GM10248 (cell line): ENCODE measurements around the gene PDE1A.

Experiments used
- CTCF ChIA-PET: fragments of 300-600 bp; sonication (Branson Sonifier 250); formaldehyde crosslinking; extraction: SDS; loops from one replicate; lab custom pipeline; 2021; ENCODE audit warnings: antibody characterized with exemption; lab: Yijun Ruan, JAX
- POLR2A ChIA-PET: fragments of 350-650 bp; sonication (Branson Sonifier 250); formaldehyde crosslinking; extraction: SDS; loops from one replicate; lab custom pipeline; 2020; ENCODE audit warnings: antibody characterized with exemption; lab: Yijun Ruan, JAX
- DNase-seq: peaks from one replicate; pipeline ENCODE4 v3.0.0; 2012; ENCODE audit errors: extremely low spot score
- CTCF ChIP-seq: IDR thresholded peaks from 2 replicates; pipeline ENCODE4 v1.5.1; 2012; ENCODE audit warnings: mild to moderate bottlenecking, low read depth; ENCODE audit errors: extremely low read depth, missing control alignments, control extremely low read depth

PDE1A gene

GRCh38 chr2:182229297-182229696, 197.5 kb downstream of the PDE1A start:
- POLR2A ChIA-PET = no interaction called here
- TF ChIP-seq CTCF = no peak
- CTCF ChIA-PET = no interaction called here
- DNase-seq = no peak

DNA sequence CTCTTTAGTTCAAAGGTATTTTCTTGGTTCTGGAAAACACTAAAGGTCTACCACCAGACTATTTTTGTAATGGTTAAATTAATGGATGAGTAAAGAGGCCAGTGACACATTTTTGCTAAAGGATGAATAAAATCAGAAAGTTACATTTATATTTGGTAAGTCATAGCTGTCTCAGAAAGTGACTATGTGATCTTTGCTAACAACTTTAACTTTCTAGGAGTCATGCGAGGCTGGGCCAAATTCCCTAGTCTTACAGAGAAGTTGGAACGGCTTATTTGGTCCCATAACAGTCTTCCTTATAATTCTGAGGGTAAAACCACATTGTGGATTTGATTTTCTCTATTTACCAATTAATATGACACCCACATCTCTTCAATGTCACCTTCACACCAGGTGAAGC, 198.1 kb downstream of the PDE1A start:
- CTCF ChIA-PET = no interaction called here
- DNase-seq = no peak
- no peak for TF ChIP-seq CTCF
- POLR2A ChIA-PET = no interaction called here

DNA sequence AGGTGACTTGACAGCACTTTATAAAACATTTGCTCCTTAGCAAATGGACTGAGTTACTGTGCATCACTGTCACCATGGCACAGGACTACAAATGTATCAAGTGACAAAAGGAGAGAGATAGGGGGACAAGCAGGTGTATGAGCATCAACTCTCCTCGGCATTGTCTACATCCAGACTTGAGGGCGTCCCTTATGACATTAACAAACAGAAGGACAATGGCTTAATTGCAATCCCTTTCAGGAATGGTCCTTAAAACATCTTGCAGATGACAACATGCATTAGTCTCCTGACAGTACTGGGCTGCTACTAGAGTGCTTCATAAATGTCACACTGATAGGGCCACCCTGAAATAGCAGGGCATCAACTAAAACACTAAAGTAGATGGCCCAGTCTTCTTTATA, 198.8 kb downstream of the PDE1A start:
- no peak for TF ChIP-seq CTCF
- POLR2A ChIA-PET = no interaction called here
- CTCF ChIA-PET = interaction anchor here (1.0 kb wide), 1 partner anchor 20 kb away, joined by 3 read pairs; no protein-coding TSS in a partner anchor
- no peak for DNase-seq

GRCh38 chr2:182226807-182227206, 200.0 kb downstream of the PDE1A start:
- ChIA-PET CTCF (interaction anchor here (0.8 to 1.0 kb wide), 2 partner anchors 14 to 21 kb away, joined by 3 read pairs; no protein-coding TSS in a partner anchor), POLR2A (no interaction called here)
- no peak for DNase-seq
- no peak for TF ChIP-seq CTCF

DNA sequence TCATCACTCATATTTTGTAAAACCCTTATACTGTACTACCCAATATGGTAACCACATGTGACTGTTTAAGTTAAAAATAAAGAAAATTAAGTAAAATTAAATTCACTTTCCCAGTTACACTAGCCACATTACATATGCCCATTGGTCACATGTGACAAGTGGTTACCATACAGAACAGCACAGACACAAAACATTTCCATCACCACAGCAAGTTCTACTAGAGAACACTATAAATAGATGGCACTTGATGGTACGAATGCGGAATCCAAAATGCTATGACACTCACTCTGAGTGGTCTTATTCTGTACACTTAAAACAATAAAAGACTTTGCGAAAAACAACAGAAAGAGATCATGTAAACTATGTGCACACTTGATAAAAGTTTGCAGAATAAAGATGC, 202.2 kb downstream of the PDE1A start:
- ChIA-PET POLR2A (no interaction called here), CTCF (interaction anchor here (1.5 kb wide), 1 partner anchor 45 kb away, joined by 3 read pairs; no protein-coding TSS in a partner anchor)
- TF ChIP-seq CTCF = no peak
- DNase-seq = no peak

- no peak for TF ChIP-seq CTCF
- ChIA-PET POLR2A (no interaction called here), CTCF (interaction anchor here (0.8 kb wide), 1 partner anchor 20 kb away, joined by 3 read pairs; no protein-coding TSS in a partner anchor)
- no peak for DNase-seq
These were observed 205.8 kb downstream of the PDE1A start for GRCh38 chr2:182220998-182221397.

- POLR2A ChIA-PET = no interaction called here
These were observed 206.5 kb downstream of the PDE1A start for GRCh38 chr2:182220335-182220734.

More at GRCh38 chr2:182220335-182220734, 206.5 kb downstream of the PDE1A start:
- TF ChIP-seq CTCF = no peak
- CTCF ChIA-PET = no interaction called here
- no peak for DNase-seq
